Subcutaneous abdominal adipose tissue (tissue), 5 donors: ENCODE measurements around the gene ZDHHC24.
A peak's percentile ranks its signal among the peaks of the same experiment; 100 is the strongest.
"Not testable (repeated sequence)": the region's sequence is repeated elsewhere in the genome, so short reads cannot be mapped to it uniquely, and the experiment has no call there.

Experiments used
- H3K27ac ChIP-seq: one replicate; pipeline ENCODE4 v1.7.0; 2013; ENCODE audit warnings: low read depth, mild to moderate bottlenecking, inconsistent platforms, low read length, moderate library complexity
- H3K27me3 ChIP-seq, 5 donors: one replicate each; pipeline ENCODE4 v1.7.0; 2013; ENCODE audit warnings: low read length in 5 of 5, inconsistent platforms in 1 of 5; ENCODE audit not compliant: control insufficient read depth in 5 of 5, insufficient read depth in 4 of 5
- H3K36me3 ChIP-seq, 5 donors: one replicate each; pipeline ENCODE4 v1.7.0; 2013; ENCODE audit warnings: low read length in 5 of 5; ENCODE audit not compliant: control insufficient read depth in 5 of 5, insufficient read depth in 5 of 5
- H3K4me1 ChIP-seq, 5 donors: one replicate each; pipeline ENCODE4 v1.7.0; 2013; ENCODE audit warnings: low read length in 5 of 5, mild to moderate bottlenecking in 3 of 5, moderate library complexity in 1 of 5; ENCODE audit not compliant: control insufficient read depth in 5 of 5, insufficient read depth in 5 of 5
- H3K4me3 ChIP-seq, 5 donors: one replicate each; pipeline ENCODE4 v1.7.0; 2013; ENCODE audit warnings: low read length in 5 of 5, low read depth in 1 of 5
- H3K9ac ChIP-seq, 5 donors: one replicate each; pipeline ENCODE4 v1.7.0; 2013; ENCODE audit warnings: low read length in 5 of 5, mild to moderate bottlenecking in 4 of 5, moderate library complexity in 3 of 5
- H3K9me3 ChIP-seq, 5 donors: one replicate each; pipeline ENCODE4 v1.7.0; 2013; ENCODE audit warnings: low read length in 5 of 5; ENCODE audit not compliant: control insufficient read depth in 5 of 5
- donor health status: healthy.
- donor health status: healthy.
- donor health status: healthy.
- donor health status: healthy.
- donor health status: healthy.

ZDHHC24 gene

GRCh38 chr11:66548041-66548440, 2.2 kb upstream of the ZDHHC24 start:
- Histone ChIP-seq H3K27ac (no peak overlapping the region), H3K27me3 (no peaks in the 10 kb centered on the region), H3K36me3 (peaks cover 0 to 7% (median 4%) of the 10 kb centered on the region in 5 donors), H3K4me1 (peaks cover 0 to 33% (median 30%) of the 10 kb centered on the region in 5 donors), H3K4me3 (no peak overlapping the region), H3K9ac (no peak overlapping the region), H3K9me3 (no peaks in the 10 kb centered on the region)

GRCh38 chr11:66547662-66548009, 1.8 kb upstream of the ZDHHC24 start:
- no peaks in the 10 kb centered on the region for H3K9me3 ChIP-seq
- H3K36me3 ChIP-seq = peaks cover 0 to 11% (median 8%) of the 10 kb centered on the region in 5 donors
- peaks cover 0 to 37% (median 31%) of the 10 kb centered on the region in 5 donors for H3K4me1 ChIP-seq
- H3K27ac ChIP-seq = no peak overlapping the region
- no peak overlapping the region for H3K4me3 ChIP-seq
- H3K9ac ChIP-seq = no peak overlapping the region
- H3K27me3 ChIP-seq = no peaks in the 10 kb centered on the region

- no peak overlapping the region for H3K27ac ChIP-seq
- no peak overlapping the region for H3K9ac ChIP-seq
- H3K36me3 ChIP-seq = peaks cover 0 to 17% (median 14%) of the 10 kb centered on the region in 5 donors
- no peaks in the 10 kb centered on the region for H3K9me3 ChIP-seq
- H3K27me3 ChIP-seq = no peaks in the 10 kb centered on the region
- H3K4me3 ChIP-seq = no peak overlapping the region
- peaks cover 0 to 39% (median 33%) of the 10 kb centered on the region in 5 donors for H3K4me1 ChIP-seq
Observed at GRCh38 chr11:66546966-66547661, 1.3 kb upstream of the ZDHHC24 start.

- Histone ChIP-seq H3K4me1 (peaks cover 0 to 39% (median 33%) of the 10 kb centered on the region in 5 donors), H3K27me3 (no peaks in the 10 kb centered on the region), H3K27ac (peak within 1 kb of the TSS; percentile 60), H3K36me3 (peaks cover 0 to 23% (median 20%) of the 10 kb centered on the region in 5 donors), H3K4me3 (peak within 1 kb of the TSS; percentile 70 to 90 (median 78)), H3K9me3 (no peaks in the 10 kb centered on the region), H3K9ac (peak within 1 kb of the TSS in 4 of 5 donors; percentile 83 to 87 (median 84))
Observed at GRCh38 chr11:66546368-66546965, 619 bp upstream of the ZDHHC24 start, which contains the start of gene ACTN3. Gene ACTN3 (plus strand): TSS chr11:66546903. CDS start chr11:66546938, 35 bp downstream.

DNA sequence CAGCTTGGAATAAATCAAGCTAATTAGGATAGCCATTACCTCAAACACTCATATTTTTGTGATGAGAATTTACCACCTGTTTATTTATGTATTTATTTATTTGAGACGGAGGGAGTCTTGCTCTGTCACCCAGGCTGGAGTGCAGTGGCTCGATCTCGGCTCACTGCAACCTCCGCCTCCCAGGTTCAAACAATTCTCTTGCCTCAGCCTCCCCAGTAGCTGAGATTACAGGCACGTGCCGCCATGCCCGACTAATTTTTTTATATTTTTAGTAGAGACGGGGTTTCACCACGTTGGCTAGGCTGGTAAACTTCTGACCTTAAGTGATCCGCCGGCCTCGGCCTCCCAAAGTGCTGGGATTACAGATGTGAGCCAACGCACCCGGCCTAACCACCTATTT, 896 bp downstream of the ZDHHC24 start:
- not testable (repeated sequence) for H3K27ac ChIP-seq, H3K9me3 ChIP-seq, H3K27me3 ChIP-seq
- Histone ChIP-seq H3K4me3 (peak overlapping the region; percentile 61 to 90 (median 78)), H3K36me3 (peaks cover 0 to 33% (median 22%) of the 10 kb centered on the region in 5 donors), H3K4me1 (peaks cover 0 to 39% (median 33%) of the 10 kb centered on the region in 5 donors), H3K9ac (peak overlapping the region in 4 of 5 donors; percentile 83 to 87 (median 84))

DNA sequence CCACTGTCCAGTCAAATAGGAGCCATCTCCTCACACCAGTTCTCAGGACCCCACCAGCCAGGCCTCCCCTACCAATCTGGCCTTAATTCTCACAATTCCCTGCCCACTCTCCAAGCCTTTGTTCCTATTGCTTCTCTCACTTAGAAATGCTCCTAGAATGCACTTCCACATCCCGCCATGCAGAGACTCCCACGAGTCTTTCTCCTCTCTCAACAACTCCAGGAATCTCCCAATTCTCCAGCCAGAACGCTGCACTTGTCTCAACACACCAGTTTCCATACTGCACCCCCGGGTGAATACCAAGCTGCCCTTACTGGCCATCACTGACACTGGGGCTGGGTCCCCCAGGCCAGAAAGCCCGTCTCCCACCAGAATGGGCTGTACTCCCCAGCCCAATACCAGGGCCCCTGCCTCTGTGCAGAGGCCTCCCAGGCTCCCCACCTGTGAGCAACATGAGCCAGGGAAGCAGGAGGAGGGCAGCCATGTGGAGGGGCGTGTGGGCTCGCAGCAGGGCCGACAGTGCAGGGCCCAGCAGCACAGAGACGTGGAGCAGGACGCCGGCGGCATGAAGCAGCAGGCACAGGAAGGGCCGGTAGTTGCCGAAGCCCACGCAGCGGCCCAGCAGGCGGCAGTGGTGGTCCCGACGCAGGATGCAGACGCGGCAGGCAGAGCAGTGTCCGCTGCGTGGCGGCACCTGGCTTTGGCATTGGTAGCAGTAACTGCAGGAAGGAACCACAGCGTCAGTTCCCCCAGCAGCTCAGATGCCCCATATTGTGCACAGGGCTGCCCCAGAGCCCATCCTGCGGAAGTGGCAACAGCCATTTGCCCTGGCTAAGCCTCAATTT, 2.4 kb downstream of the ZDHHC24 start:
- Histone ChIP-seq H3K9me3 (no peaks in the 10 kb centered on the region), H3K4me1 (peaks cover 0 to 39% (median 33%) of the 10 kb centered on the region in 5 donors), H3K36me3 (peaks cover 0 to 48% (median 33%) of the 10 kb centered on the region in 5 donors), H3K9ac (peak overlapping the region in 2 of 5 donors; percentile 48 to 51), H3K27me3 (no peaks in the 10 kb centered on the region), H3K27ac (no peak overlapping the region), H3K4me3 (peak overlapping the region in 4 of 5 donors; percentile 24 to 50 (median 34))

DNA sequence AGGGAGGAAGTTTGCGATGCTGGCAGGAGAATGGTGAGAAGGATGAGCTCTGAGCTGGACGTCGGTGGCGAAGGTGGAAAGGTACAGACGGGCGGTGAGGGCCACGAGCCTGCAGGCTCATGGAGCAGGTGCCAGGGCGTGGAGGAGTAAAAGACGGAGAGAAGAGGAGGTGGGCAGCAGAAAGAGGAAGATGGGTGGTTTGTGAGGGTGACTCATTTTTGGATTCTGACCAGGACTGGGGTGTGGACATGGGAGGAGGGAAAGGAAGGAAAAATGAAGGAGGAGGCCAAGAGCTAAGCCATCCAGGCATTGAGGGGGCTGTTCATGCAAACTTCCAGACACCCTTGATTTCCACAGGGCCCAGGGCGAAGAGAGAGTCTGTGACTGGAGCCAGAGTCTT, 3.5 kb downstream of the ZDHHC24 start:
- no peaks in the 10 kb centered on the region for H3K27me3 ChIP-seq
- H3K9me3 ChIP-seq = no peaks in the 10 kb centered on the region
- H3K4me1 ChIP-seq = peaks cover 0 to 39% (median 33%) of the 10 kb centered on the region in 5 donors
- H3K9ac ChIP-seq = no peak overlapping the region
- no peak overlapping the region for H3K27ac ChIP-seq
- H3K36me3 ChIP-seq = peaks cover 0 to 50% (median 35%) of the 10 kb centered on the region in 5 donors
- H3K4me3 ChIP-seq = no peak overlapping the region

GRCh38 chr11:66541892-66542291, 4.0 kb downstream of the ZDHHC24 start:
- Histone ChIP-seq H3K4me3 (no peak overlapping the region), H3K27ac (no peak overlapping the region), H3K9ac (no peak overlapping the region), H3K36me3 (peaks cover 0 to 55% (median 38%) of the 10 kb centered on the region in 5 donors), H3K27me3 (no peaks in the 10 kb centered on the region), H3K4me1 (peaks cover 0 to 39% (median 33%) of the 10 kb centered on the region in 5 donors), H3K9me3 (no peaks in the 10 kb centered on the region)

- peaks cover 3 to 67% (median 45%) of the 10 kb centered on the region in 5 donors for H3K36me3 ChIP-seq
- H3K9ac ChIP-seq, H3K27ac ChIP-seq, H3K9me3 ChIP-seq, H3K27me3 ChIP-seq, H3K4me3 ChIP-seq: not testable (repeated sequence)
- peaks cover 0 to 30% (median 26%) of the 10 kb centered on the region in 5 donors for H3K4me1 ChIP-seq
Observed at GRCh38 chr11:66540598-66540997, 5.2 kb downstream of the ZDHHC24 start.
